T-cell (primary cell): ENCODE data around the gene DLG2. TPM values are rescaled to one million over a fixed set of nuclear protein-coding genes. Genes with fewer than 3 reads are reported as not detected.

Source experiments
- ATAC-seq, 4 experiments: fragments of 200-7000 bp in 3 of 4; fragments of 150-1000 bp in 1 of 4; cut with Tn5 transposase; replicated peaks in 1 of 4; 1 replicate in 3 of 4; 2 replicates in 1 of 4; pipeline ENCODE4 v1.10.0; 2021; ENCODE audit warnings: moderate library complexity in 3 of 4, mild to moderate bottlenecking in 2 of 4, moderate number of reproducible peaks in 1 of 4
- CTCF ChIA-PET, 2 donors: fragments of 300-600 bp; sonication (Branson Sonifier 250); formaldehyde crosslinking; loops; one replicate each; lab custom pipeline; 2022; ENCODE audit warnings: antibody characterized with exemption in 2 of 2; lab: Charles Lee
- POLR2A ChIA-PET, 2 donors: fragments of 300-600 bp; sonication (Branson Sonifier 250); formaldehyde crosslinking; loops; one replicate each; lab custom pipeline; 2022; ENCODE audit warnings: antibody characterized with exemption in 2 of 2; lab: Charles Lee
- DNase-seq, 35 experiments: peaks; one replicate each; pipeline versions ENCODE4 v3.0.0 to v3.0.0-alpha.2; 2013 to 2023
- H3K27ac ChIP-seq: one replicate; pipeline ENCODE4 v1.5.1; 2013; ENCODE audit warnings: low read length
- H3K27me3 ChIP-seq, 2 experiments: replicated peaks in 1 of 2; 1 replicate in 1 of 2; 2 replicates in 1 of 2; pipeline versions ENCODE4 v1.6.1 to v1.7.0; 2013; ENCODE audit warnings: low read length in 1 of 2, mixed read lengths in 1 of 2; ENCODE audit not compliant: control insufficient read depth in 2 of 2, insufficient read depth in 2 of 2; ENCODE audit errors: extremely low read depth in 1 of 2
- H3K36me3 ChIP-seq, 2 donors: 1 replicate in 1 of 2; 2 replicates in 1 of 2; pipeline versions ENCODE4 v1.6.1 to v1.7.0; 2013; ENCODE audit warnings: low read length in 1 of 2; ENCODE audit not compliant: control insufficient read depth in 2 of 2, insufficient read depth in 1 of 2; ENCODE audit errors: extremely low read depth in 1 of 2
- H3K4me1 ChIP-seq, 2 experiments: 1 replicate in 1 of 2; 2 replicates in 1 of 2; pipeline versions ENCODE4 v1.6.1 to v1.7.0; 2013; ENCODE audit warnings: low read length in 2 of 2, mixed read lengths in 1 of 2; ENCODE audit not compliant: insufficient read depth in 2 of 2, control insufficient read depth in 1 of 2; ENCODE audit errors: extremely low read depth in 1 of 2
- H3K4me3 ChIP-seq, 2 donors: 1 replicate in 1 of 2; 2 replicates in 1 of 2; pipeline versions ENCODE4 v1.5.1 to v1.7.0; 2013; ENCODE audit warnings: mild to moderate bottlenecking in 2 of 2, low read length in 1 of 2, moderate library complexity in 1 of 2; ENCODE audit not compliant: control insufficient read depth in 1 of 2; ENCODE audit errors: extremely low read depth in 1 of 2
- H3K9me3 ChIP-seq: 2 replicates; pipeline ENCODE4 v1.7.0; 2013
- H3K27ac Mint-ChIP-seq, 2 donors: one replicate each; pipeline ENCODE4 v1.8.0; 2020 to 2021; ENCODE audit warnings: mild to moderate bottlenecking in 2 of 2, mixed read lengths in 2 of 2
- H3K27me3 Mint-ChIP-seq, 2 donors: one replicate each; pipeline ENCODE4 v1.8.0; 2021 to 2022; ENCODE audit warnings: mixed read lengths in 2 of 2
- H3K36me3 Mint-ChIP-seq: one replicate; pipeline ENCODE4 v1.8.0; 2021; ENCODE audit warnings: mixed read lengths
- H3K4me1 Mint-ChIP-seq, 3 donors: one replicate each; pipeline ENCODE4 v1.8.0; 2020 to 2022; ENCODE audit warnings: mixed read lengths in 3 of 3, mild to moderate bottlenecking in 1 of 3
- H3K4me3 Mint-ChIP-seq, 3 donors: one replicate each; pipeline ENCODE4 v1.8.0; 2020 to 2022; ENCODE audit warnings: mild to moderate bottlenecking in 3 of 3, mixed read lengths in 3 of 3, moderate library complexity in 3 of 3
- H3K9me3 Mint-ChIP-seq, 3 donors: one replicate each; pipeline ENCODE4 v1.8.0; 2020 to 2022; ENCODE audit warnings: mixed read lengths in 3 of 3
- WGBS: methylation state at CpG from one replicate; pipeline ENCODE4 v1.1.5; 2013; ENCODE audit warnings: missing lambda C conversion rate; ENCODE audit not compliant: insufficient coverage; 5-methylcytosine and 5-hydroxymethylcytosine counted together
- total RNA-seq, 35 experiments: library from RNA in 6 of 35; stranded (reverse) in 6 of 35; fragments of 120-200 nt in 1 of 35; gene quantifications; one replicate each; pipeline versions ENCODE4 v1.2.1 to v1.2.4 and lab custom pipeline; 2013 to 2026

The DLG2 gene
- total RNA-seq, 5 donors from 2014 or later (not counting 1 experiment from before 2014, with no cell fraction given) = 2.3 to 4.1 (median 2.9) TPM

DNA sequence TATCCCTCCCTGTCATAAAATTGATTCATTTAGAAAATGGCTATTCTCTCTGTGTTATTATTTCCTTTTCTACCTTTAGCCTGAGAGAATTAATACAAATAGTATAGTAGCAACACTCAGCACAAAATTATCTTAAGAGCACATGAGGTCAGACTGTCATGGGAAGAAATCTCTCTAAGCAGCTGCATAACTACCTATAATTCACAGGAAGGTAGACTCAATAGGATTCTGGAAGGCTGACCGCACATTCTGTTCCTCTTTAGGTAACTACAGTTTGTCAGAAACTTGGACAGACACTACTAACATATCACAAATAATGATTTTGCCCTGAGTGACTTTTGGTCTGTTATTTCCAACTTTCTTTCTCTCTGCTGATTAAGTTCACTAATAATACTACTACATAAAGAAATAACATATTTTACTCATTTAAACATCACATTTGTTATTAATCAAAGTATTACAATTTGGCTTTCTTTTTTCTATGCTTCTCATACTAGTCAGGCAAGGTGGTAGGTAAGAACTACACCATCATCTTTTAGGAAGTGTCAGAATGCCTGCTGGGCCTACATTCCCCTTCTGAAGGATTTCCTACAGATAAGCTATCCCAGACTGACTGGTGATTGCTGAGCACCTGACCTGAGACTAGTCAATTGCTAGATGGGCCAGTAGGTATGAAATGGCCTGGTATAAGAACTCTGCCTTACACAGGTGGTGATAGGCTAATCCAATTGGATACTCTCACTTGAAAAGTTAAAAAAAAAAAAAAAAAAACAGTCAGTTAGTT, 325.1 kb downstream of the DLG2 start:
- WGBS = no CpG with 5 or more reads among the region's 1 CpG

DNA sequence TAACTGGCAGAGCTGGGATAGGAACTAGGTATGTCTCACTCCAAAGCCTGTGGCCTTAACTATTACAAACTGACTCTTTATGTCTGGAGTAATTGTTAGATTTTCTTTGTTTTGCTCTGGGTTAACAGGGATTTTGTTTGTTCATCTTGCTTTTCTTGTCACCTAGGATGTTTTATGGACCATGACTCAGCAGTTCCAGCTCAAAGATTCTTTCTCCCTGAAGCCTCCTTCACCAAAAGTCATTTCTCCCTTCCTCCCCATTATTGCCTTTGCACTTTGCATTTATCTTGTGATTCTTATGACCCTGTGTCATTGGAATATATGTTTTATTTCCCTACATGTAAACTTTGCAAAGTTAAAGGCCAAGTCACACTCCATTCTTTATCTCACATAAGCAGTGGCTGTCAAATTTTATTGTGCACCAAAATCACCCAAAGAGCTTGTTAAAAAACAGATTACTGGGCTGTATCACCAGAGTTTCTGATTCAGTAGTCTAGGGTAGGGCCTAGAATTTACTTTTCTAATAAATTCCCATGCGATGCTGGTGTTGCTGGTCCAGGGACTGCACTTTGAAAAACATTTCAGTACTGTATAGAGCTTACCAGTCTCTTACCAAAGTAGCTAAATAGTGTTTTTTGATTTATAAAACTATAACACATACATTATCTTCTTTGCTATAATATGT, 327.7 kb downstream of the DLG2 start:
- H3K9me3 Mint-ChIP-seq = peaks cover 7 to 19% (median 9%) of the 10 kb centered on the region in 3 donors
- no peak overlapping the region for H3K27ac Mint-ChIP-seq
- POLR2A ChIA-PET = no interaction called here
- DNase-seq (no peak), ATAC-seq (no peak)
- CTCF ChIA-PET = no interaction called here
- no peaks in the 10 kb centered on the region for H3K27me3 Mint-ChIP-seq
- Histone ChIP-seq H3K9me3 (no peaks in the 10 kb centered on the region), H3K27ac (no peak overlapping the region), H3K4me3 (no peak overlapping the region), H3K27me3 (no peaks in the 10 kb centered on the region), H3K36me3 (no peaks in the 10 kb centered on the region), H3K4me1 (no peaks in the 10 kb centered on the region)
- no peak overlapping the region for H3K4me3 Mint-ChIP-seq
- H3K4me1 Mint-ChIP-seq = no peaks in the 10 kb centered on the region
- H3K36me3 Mint-ChIP-seq = no peaks in the 10 kb centered on the region
- WGBS = no CpG with 5 or more reads among the region's 1 CpG

More for the DNA sequence above, 325.1 kb downstream of the DLG2 start:
- DNase-seq = no peak
- no peaks in the 10 kb centered on the region for H3K4me1 Mint-ChIP-seq
- H3K4me3 Mint-ChIP-seq = no peak overlapping the region
- H3K27me3 Mint-ChIP-seq = no peaks in the 10 kb centered on the region
- Histone ChIP-seq H3K27ac (no peak overlapping the region), H3K36me3 (no peaks in the 10 kb centered on the region), H3K4me1 (no peaks in the 10 kb centered on the region), H3K9me3 (no peaks in the 10 kb centered on the region), H3K27me3 (no peaks in the 10 kb centered on the region), H3K4me3 (no peak overlapping the region)
- no peaks in the 10 kb centered on the region for H3K36me3 Mint-ChIP-seq
- ChIA-PET POLR2A (interaction anchor here (0.6 to 0.7 kb wide), 2 partner anchors 82 to 1149 kb away, joined by 4 to 6 read pairs; no protein-coding TSS in a partner anchor), CTCF (no interaction called here)
- peaks cover 9 to 30% (median 12%) of the 10 kb centered on the region in 3 donors for H3K9me3 Mint-ChIP-seq
- no peak for ATAC-seq
- no peak overlapping the region for H3K27ac Mint-ChIP-seq

DNA sequence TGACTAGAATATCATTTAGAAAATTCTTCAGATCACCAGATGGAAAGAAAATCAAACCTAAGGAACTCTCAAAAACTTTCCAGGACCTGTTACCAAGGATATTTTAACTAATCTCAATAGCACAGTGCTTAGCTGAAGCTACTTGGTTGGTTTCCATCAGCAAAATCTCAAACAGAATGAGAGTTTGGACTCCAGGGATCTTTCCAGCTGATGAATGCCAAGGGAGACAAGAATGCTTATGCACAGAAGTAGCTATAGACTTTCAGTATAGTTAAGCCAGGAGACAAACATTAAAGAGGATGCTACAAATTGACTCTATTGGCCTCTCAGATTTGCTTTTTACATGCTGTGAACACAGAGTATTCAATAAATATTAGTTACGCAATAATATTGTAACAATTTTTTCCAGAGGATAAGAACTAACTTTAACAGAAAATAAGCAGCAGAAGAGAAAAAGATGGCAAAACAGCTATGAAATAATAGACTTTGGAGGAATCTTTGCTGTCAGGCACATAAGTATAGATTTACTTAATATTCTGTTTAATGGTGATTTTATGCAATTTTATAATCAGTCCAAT, 331.4 kb downstream of the DLG2 start:
- Mint-ChIP-seq H3K27ac (no peak overlapping the region), H3K9me3 (peaks cover 3 to 11% (median 8%) of the 10 kb centered on the region in 3 donors), H3K27me3 (no peaks in the 10 kb centered on the region), H3K4me3 (no peak overlapping the region), H3K36me3 (no peaks in the 10 kb centered on the region), H3K4me1 (no peaks in the 10 kb centered on the region)
- Histone ChIP-seq H3K27me3 (no peaks in the 10 kb centered on the region), H3K4me3 (no peak overlapping the region), H3K4me1 (no peaks in the 10 kb centered on the region), H3K36me3 (no peaks in the 10 kb centered on the region), H3K9me3 (no peaks in the 10 kb centered on the region), H3K27ac (no peak overlapping the region)
- WGBS = no CpG with 5 or more reads among the region's 1 CpG
- ATAC-seq (no peak), DNase-seq (no peak)
- ChIA-PET POLR2A (no interaction called here), CTCF (no interaction called here)

GRCh38 chr11:85281550-85281949, 345.6 kb downstream of the DLG2 start:
- Histone ChIP-seq H3K36me3 (no peaks in the 10 kb centered on the region), H3K4me1 (no peaks in the 10 kb centered on the region), H3K27me3 (no peaks in the 10 kb centered on the region), H3K27ac (no peak overlapping the region), H3K4me3 (no peak overlapping the region), H3K9me3 (no peaks in the 10 kb centered on the region)
- H3K4me3 Mint-ChIP-seq = no peak overlapping the region
- no peak overlapping the region for H3K27ac Mint-ChIP-seq
- WGBS = no CpG with 5 or more reads among the region's 4 CpGs
- POLR2A ChIA-PET = no interaction called here
- CTCF ChIA-PET = no interaction called here
- no peaks in the 10 kb centered on the region for H3K36me3 Mint-ChIP-seq
- H3K9me3 Mint-ChIP-seq = peaks cover 3 to 5% (median 4%) of the 10 kb centered on the region in 3 donors
- no peaks in the 10 kb centered on the region for H3K4me1 Mint-ChIP-seq
- no peaks in the 10 kb centered on the region for H3K27me3 Mint-ChIP-seq
- no peak for DNase-seq
- no peak for ATAC-seq

DNA sequence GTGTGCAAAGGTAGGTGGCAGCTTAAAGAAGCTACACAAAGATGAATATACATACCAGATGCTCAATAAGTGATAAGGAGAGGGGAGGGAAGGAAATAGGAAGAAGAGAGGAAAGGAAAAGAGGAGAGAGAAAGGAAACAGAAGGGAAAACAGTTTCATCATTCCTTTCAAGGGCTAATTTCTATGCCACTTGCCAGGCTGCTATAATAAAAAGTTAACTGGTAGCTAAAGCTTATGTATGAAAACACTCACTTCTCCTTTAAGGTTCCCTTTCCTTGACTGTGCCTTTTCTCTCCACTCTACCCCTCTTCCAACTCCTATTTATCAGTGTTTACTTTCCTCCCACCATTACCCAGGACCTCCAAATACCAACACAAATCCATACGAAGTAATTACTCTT, 347.9 kb downstream of the DLG2 start:
- ChIA-PET CTCF (no interaction called here), POLR2A (no interaction called here)
- H3K27me3 Mint-ChIP-seq = no peaks in the 10 kb centered on the region
- no peak for ATAC-seq
- H3K4me1 Mint-ChIP-seq = no peaks in the 10 kb centered on the region
- DNase-seq = no peak
- no peaks in the 10 kb centered on the region for H3K9me3 ChIP-seq
- no peak overlapping the region for H3K4me3 ChIP-seq
- peaks cover 0 to 9% (median 5%) of the 10 kb centered on the region in 3 donors for H3K9me3 Mint-ChIP-seq
- no peaks in the 10 kb centered on the region for H3K4me1 ChIP-seq
- no peaks in the 10 kb centered on the region for H3K36me3 ChIP-seq
- no peaks in the 10 kb centered on the region for H3K27me3 ChIP-seq
- H3K4me3 Mint-ChIP-seq = no peak overlapping the region
- H3K27ac ChIP-seq = no peak overlapping the region
- no peak overlapping the region for H3K27ac Mint-ChIP-seq
- no peaks in the 10 kb centered on the region for H3K36me3 Mint-ChIP-seq
- no CpG with 5 or more reads among the region's 1 CpG for WGBS

- Mint-ChIP-seq H3K4me1 (no peaks in the 10 kb centered on the region), H3K36me3 (no peaks in the 10 kb centered on the region), H3K27me3 (no peaks in the 10 kb centered on the region), H3K9me3 (peaks cover 0 to 7% (median 6%) of the 10 kb centered on the region in 3 donors), H3K27ac (no peak overlapping the region), H3K4me3 (no peak overlapping the region)
- no peak overlapping the region for H3K4me3 ChIP-seq
- H3K27me3 ChIP-seq = no peaks in the 10 kb centered on the region
- CTCF ChIA-PET = no interaction called here
- H3K36me3 ChIP-seq = no peaks in the 10 kb centered on the region
- H3K27ac ChIP-seq = no peak overlapping the region
- no peaks in the 10 kb centered on the region for H3K4me1 ChIP-seq
- ATAC-seq (no peak), DNase-seq (no peak)
- 35% methylated on average over 2 of the region's 2 CpGs for WGBS
- no peaks in the 10 kb centered on the region for H3K9me3 ChIP-seq
- POLR2A ChIA-PET = no interaction called here
Observed at GRCh38 chr11:85277693-85278092, 349.5 kb downstream of the DLG2 start.
